Activated naive CD4-positive, alpha-beta T cell treated with anti-CD3 and anti-CD28 coated beads, Interleukin-2, amount 10 ng/mL, durations not matched to agents 7 days and 5 days (primary cell): ENCODE measurements around the gene NFATC2.

Experiments
- CTCF ChIA-PET: fragments of 350-600 bp; sonication (Branson Sonifier 250); formaldehyde crosslinking; loops from one replicate; lab custom pipeline; 2021; ENCODE audit warnings: antibody characterized with exemption; lab: Charles Lee
- DNase-seq: peaks from one replicate; pipeline ENCODE4 v3.0.0-alpha.2; 2020
- H3K27ac Mint-ChIP-seq: one replicate; pipeline ENCODE4 v1.8.0; 2021; ENCODE audit warnings: mild to moderate bottlenecking, moderate library complexity, mixed read lengths
- H3K27me3 Mint-ChIP-seq: one replicate; pipeline ENCODE4 v1.8.0; 2021; ENCODE audit warnings: mild to moderate bottlenecking, mixed read lengths
- H3K36me3 Mint-ChIP-seq: one replicate; pipeline ENCODE4 v1.8.0; 2021; ENCODE audit warnings: mixed read lengths
- H3K4me1 Mint-ChIP-seq: one replicate; pipeline ENCODE4 v1.8.0; 2021; ENCODE audit warnings: mixed read lengths
- H3K4me3 Mint-ChIP-seq: one replicate; pipeline ENCODE4 v1.8.0; 2021; ENCODE audit warnings: mild to moderate bottlenecking, moderate library complexity, mixed read lengths
- H3K9me3 Mint-ChIP-seq: one replicate; pipeline ENCODE4 v1.8.0; 2021; ENCODE audit warnings: mixed read lengths

The NFATC2 gene

DNA sequence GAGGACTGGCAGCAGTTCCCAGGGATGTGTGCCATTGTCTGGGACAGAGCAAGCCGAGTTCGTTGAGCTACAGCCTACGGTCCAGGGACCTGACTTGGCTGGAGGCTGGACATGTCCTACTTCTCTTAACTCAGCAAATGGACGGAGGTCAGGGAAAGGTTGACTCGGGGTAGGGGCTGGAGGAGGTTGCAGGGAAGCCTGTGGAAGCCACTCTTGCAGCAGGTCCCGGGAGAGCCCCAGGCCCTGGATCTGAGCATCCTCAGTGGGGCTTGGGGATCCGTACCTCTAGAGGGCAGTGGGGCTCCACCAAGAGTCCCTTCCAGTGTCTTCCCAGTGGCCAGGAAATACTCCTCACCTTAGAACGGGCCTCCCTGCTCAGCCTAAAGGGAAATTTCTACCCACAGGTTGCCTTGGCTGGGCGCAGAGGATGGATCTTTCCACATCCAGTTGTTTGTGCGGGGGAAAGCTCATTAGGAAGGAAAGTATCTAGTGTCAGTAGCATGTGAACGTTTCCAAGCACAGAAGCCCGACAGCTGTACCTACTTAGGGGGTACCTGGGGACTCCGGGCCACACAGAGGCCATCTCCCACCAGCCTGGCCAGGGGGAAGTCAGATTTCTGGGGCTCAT is 170.2 kb downstream of the NFATC2 start:
- H3K4me1 Mint-ChIP-seq, result peaks cover 8% of the 10 kb centered on the region
- no peaks in the 10 kb centered on the region for H3K36me3 Mint-ChIP-seq
- H3K27me3 Mint-ChIP-seq, result peaks cover 9% of the 10 kb centered on the region
- H3K27ac Mint-ChIP-seq, result no peak overlapping the region
- DNase-seq, result peak; percentile 70
- no peak overlapping the region for H3K4me3 Mint-ChIP-seq
- no peaks in the 10 kb centered on the region for H3K9me3 Mint-ChIP-seq
- CTCF ChIA-PET, result interaction anchor here (0.6 to 4.8 kb wide), 14 partner anchors 11 to 659 kb away, joined by 3 to 28 read pairs (median 4); no protein-coding TSS in a partner anchor

DNA sequence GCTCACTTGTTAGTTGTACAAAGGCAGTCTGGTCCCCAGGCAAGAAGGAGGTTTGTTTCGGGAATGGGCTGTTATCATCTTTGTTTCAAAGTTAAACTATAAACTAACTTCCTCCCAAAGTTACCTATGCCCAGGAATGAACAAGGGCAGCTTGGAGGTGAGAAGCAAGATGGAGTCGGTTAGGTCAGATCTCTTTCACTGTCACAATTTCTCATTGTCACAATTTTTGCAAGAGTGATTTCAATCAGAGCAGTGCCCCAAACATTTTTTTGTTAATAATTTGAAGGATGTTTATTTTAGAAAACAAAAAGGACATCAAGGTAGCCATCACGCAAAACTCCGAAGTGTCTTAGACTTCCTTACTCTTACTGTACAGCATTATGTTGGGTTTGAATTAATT is 170.8 kb downstream of the NFATC2 start:
- Mint-ChIP-seq H3K27ac (no peak overlapping the region), H3K9me3 (no peaks in the 10 kb centered on the region), H3K4me1 (peaks cover 8% of the 10 kb centered on the region), H3K36me3 (no peaks in the 10 kb centered on the region), H3K4me3 (no peak overlapping the region), H3K27me3 (peaks cover 15% of the 10 kb centered on the region)
- CTCF ChIA-PET, result interaction anchor here (0.7 to 4.8 kb wide), 9 partner anchors 8 to 266 kb away, joined by 3 to 28 read pairs (median 6); no protein-coding TSS in a partner anchor
- DNase-seq, result no peak

DNA sequence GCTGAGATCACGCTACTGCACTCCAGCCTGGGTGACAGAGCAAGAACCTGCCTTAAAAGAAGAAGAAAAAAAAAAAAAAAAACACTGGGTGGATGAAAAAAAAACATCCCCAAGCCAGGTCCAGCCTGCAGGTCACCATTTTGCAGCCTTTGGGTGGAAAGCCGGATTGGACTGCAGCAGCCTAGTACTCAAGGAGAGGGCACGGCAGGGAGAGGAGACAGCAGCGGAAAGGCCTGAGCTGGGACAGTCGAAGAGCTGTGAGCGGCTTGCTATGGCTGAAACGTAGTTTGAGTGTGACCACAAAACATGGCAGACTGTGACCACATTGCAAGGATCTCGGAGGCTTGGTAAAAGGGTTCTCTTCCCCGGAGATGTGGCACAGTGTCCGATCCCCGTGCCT is 173.0 kb downstream of the NFATC2 start:
- Mint-ChIP-seq H3K27me3 (peaks cover 22% of the 10 kb centered on the region), H3K9me3 (no peaks in the 10 kb centered on the region), H3K27ac (no peak overlapping the region)

DNA sequence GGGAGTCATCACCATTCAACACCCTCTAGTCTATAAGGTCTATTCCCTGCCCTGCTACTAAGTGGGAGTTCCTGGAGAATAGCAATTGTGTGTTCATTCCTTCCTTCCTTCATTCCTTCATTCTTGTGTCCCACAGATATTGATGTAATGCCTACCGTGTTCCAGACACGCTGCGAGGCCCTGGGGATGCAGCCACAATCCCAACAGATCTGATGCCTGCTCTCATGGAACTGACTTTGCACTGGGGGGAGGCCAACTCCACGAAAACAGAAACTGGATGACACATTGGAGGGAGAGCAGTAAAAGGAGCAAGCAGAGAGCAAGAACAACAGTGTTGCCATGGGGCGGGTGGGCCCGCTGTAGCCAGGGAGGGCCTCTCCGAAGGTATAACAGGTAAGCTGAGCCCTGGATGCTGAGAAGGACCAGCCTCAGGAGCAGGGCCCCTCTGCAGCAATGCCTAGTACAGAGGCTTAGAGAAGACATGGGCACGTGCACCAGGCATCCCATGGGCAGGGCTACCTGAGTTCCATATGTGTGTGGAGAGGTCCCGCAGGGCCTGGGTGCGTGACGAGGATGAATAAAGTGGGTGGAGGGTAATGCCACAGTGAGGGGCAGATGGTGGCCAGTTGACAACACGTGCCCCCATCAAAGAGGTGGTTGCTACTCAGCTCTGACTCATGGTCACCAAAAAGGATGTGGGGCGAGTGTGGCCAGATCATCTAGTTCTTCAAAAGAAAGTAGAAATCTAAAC is 173.9 kb downstream of the NFATC2 start:
- CTCF ChIA-PET, result interaction anchor here (0.6 kb wide), 1 partner anchor 293 kb away, joined by 3 read pairs; no protein-coding TSS in a partner anchor

More for the DNA sequence above, 173.0 kb downstream of the NFATC2 start:
- DNase-seq, result no peak
- Mint-ChIP-seq H3K36me3 (no peaks in the 10 kb centered on the region), H3K4me3 (no peak overlapping the region), H3K4me1 (no peaks in the 10 kb centered on the region)
- CTCF ChIA-PET, result interaction anchor here (4.8 kb wide), 1 partner anchor 255 kb away, joined by 21 read pairs; no protein-coding TSS in a partner anchor

DNA sequence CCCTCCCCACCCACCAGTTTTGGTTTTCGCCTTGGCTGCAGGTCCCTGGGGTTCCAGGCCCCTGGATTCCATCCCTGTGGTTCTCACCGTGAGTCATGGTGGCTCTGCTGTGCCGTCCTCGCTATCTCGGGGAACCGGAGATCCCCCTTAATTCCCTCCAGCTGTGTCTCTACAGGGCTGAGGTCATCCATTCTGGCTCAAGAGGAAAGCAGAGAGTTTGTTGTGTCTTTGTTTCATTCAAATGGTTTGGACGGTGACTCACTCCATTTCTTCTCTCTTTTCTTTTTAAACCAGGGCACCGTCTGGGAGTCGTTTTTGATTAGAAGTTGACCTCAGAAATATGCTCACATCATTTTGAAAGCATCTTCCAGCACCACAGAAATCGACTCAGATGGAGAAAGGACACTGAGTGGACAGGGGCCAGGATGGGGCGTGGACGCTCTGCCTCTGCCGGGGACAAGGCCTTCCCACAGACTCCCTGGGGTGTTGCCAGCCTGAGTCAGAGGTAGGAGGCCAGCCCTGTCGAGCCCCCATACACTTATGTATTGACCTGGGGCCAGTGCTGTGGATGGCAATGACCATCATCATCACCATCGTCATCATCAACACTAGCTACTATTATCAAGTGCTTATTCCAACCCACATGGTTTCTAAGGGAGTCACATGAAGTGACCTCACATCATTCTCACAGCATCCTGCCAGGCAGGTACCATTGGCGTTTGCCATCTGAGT is 176.2 kb downstream of the NFATC2 start:
- peaks cover 23% of the 10 kb centered on the region for H3K27me3 Mint-ChIP-seq
- no peaks in the 10 kb centered on the region for H3K4me1 Mint-ChIP-seq
- no peaks in the 10 kb centered on the region for H3K36me3 Mint-ChIP-seq
- peak overlapping the region; percentile 47 for H3K27ac Mint-ChIP-seq
- no peak overlapping the region for H3K4me3 Mint-ChIP-seq
- no peak for DNase-seq
- peaks cover 1% of the 10 kb centered on the region for H3K9me3 Mint-ChIP-seq
- CTCF ChIA-PET, result interaction anchor here (1.1 to 1.3 kb wide), 2 partner anchors 229 to 258 kb away, joined by 4 to 5 read pairs; no protein-coding TSS in a partner anchor

More for the DNA sequence above, 173.9 kb downstream of the NFATC2 start:
- H3K9me3 Mint-ChIP-seq, result peaks cover 1% of the 10 kb centered on the region
- no peak overlapping the region for H3K27ac Mint-ChIP-seq
- H3K4me3 Mint-ChIP-seq, result no peak overlapping the region
- H3K27me3 Mint-ChIP-seq, result peaks cover 22% of the 10 kb centered on the region
- no peak for DNase-seq
- no peaks in the 10 kb centered on the region for H3K36me3 Mint-ChIP-seq
- H3K4me1 Mint-ChIP-seq, result no peaks in the 10 kb centered on the region

DNA sequence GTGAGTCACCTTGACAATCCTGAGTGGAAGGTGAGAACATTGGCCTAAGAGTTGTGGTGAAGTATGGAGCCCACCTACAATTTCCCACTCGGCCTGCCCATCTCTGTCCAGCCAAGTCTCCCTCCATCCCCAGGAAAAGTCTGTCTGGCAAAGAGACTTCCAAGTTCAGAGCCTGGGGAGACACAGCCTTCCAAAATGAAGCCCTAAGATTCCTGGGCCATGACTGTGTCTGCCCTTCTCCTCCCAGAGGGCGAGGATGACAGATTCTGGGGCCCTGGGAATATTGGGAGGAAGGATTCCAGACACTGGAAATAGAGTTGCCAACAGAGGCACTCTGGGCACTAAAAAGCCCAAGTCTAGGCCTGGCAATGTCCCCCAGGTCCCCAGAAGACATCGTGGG is 176.8 kb downstream of the NFATC2 start:
- Mint-ChIP-seq H3K9me3 (peaks cover 1% of the 10 kb centered on the region), H3K27ac (no peak overlapping the region), H3K4me1 (no peaks in the 10 kb centered on the region), H3K27me3 (peaks cover 27% of the 10 kb centered on the region), H3K4me3 (no peak overlapping the region), H3K36me3 (no peaks in the 10 kb centered on the region)
- DNase-seq, result no peak
- CTCF ChIA-PET, result no interaction called here

DNA sequence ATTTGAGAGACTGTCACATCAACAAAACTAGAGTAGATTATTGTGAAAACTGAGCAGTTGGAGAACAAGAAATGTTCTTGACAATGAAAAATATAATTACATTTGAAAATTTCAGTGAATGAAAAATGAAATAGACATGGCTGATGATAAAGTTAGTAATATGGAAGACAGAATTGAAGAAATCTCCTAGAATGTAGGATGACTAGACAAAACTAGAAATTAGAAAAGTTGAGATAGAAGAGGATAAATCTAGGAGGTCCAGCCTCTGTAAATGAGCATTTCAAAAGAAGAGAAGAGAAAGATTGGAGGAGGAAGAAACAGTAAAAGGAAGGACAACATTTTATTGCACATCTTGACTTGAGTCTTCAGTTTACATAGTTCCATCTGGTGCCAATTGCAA is 178.7 kb downstream of the NFATC2 start:
- no peak overlapping the region for H3K27ac Mint-ChIP-seq
- no peaks in the 10 kb centered on the region for H3K4me1 Mint-ChIP-seq
- peaks cover 26% of the 10 kb centered on the region for H3K27me3 Mint-ChIP-seq
- no peak overlapping the region for H3K4me3 Mint-ChIP-seq
- H3K36me3 Mint-ChIP-seq, result no peaks in the 10 kb centered on the region
- DNase-seq, result no peak
- H3K9me3 Mint-ChIP-seq, result peaks cover 1% of the 10 kb centered on the region
- CTCF ChIA-PET, result no interaction called here

DNA sequence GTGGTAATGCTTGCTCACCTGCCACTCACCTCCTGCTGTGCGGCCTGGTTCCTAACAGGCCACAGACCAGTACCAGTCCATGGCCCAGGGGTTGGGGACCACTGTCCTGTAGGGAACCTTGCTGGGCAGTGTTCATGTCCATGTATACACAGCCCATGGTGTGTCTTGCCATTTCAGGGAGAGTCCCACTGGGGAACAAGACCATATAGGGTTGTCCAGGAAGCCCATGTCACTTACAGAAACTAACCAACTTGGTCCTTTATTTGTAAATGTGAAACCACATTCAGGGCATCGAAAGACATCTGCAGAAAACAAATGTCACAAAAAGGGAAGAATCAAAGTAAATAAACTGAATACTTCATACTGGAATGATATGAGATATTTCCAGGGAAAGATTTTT is 179.1 kb downstream of the NFATC2 start:
- H3K27me3 Mint-ChIP-seq, result peaks cover 26% of the 10 kb centered on the region
- no peak overlapping the region for H3K4me3 Mint-ChIP-seq
- H3K36me3 Mint-ChIP-seq, result no peaks in the 10 kb centered on the region
- no peak overlapping the region for H3K27ac Mint-ChIP-seq
- H3K9me3 Mint-ChIP-seq, result peaks cover 1% of the 10 kb centered on the region
- CTCF ChIA-PET, result no interaction called here
- no peak for DNase-seq
- no peaks in the 10 kb centered on the region for H3K4me1 Mint-ChIP-seq

DNA sequence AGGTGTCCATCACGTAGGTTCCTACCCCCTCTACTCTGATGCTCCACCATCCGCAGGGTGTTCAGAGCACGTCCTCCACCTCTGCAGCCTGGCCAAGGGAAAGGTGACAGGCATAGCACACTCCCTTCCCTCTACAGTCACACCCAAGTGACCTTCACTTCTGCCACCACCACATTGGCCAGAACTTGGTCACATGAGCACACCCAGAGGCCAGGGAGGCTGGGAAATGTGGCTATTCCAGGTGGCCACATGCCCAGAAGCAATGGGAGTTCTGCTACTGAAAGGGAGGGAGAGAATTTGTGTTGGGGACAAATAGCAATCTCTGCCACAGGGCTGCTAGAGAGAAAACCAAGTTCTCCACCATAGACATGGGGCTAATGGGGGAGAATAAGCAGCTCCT is 180.3 kb downstream of the NFATC2 start:
- Mint-ChIP-seq H3K4me1 (no peaks in the 10 kb centered on the region), H3K4me3 (no peak overlapping the region), H3K36me3 (no peaks in the 10 kb centered on the region), H3K27ac (no peak overlapping the region), H3K27me3 (peaks cover 25% of the 10 kb centered on the region), H3K9me3 (peaks cover 1% of the 10 kb centered on the region)
- CTCF ChIA-PET, result interaction anchor here (0.7 kb wide), 1 partner anchor 343 kb away, joined by 3 read pairs; no protein-coding TSS in a partner anchor
- no peak for DNase-seq

DNA sequence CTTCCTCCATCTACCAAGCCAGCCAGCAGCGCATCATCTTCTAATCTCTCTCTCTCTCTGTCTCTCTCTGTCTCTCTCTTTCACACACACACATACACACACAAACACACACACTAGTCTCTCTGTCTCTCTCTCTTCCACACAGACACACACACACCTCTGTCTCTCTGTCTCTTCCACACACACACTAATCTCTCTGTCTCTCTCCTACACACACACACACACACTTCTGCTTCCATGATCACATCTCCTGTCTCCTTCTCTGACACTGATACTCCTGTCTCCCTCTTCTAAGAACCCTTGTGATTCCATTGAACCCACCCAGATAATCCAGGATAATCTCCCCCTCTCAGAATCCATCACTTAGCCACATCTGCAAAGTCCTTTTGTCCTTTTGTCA is 181.3 kb downstream of the NFATC2 start:
- H3K4me3 Mint-ChIP-seq, result no peak overlapping the region
- DNase-seq, result no peak
- H3K36me3 Mint-ChIP-seq, result no peaks in the 10 kb centered on the region
- no peak overlapping the region for H3K27ac Mint-ChIP-seq
- no peaks in the 10 kb centered on the region for H3K4me1 Mint-ChIP-seq
- H3K9me3 Mint-ChIP-seq, result peaks cover 1% of the 10 kb centered on the region
- CTCF ChIA-PET, result interaction anchor here (1.7 kb wide), 1 partner anchor 11 kb away, joined by 6 read pairs; no protein-coding TSS in a partner anchor
- H3K27me3 Mint-ChIP-seq, result peaks cover 16% of the 10 kb centered on the region

DNA sequence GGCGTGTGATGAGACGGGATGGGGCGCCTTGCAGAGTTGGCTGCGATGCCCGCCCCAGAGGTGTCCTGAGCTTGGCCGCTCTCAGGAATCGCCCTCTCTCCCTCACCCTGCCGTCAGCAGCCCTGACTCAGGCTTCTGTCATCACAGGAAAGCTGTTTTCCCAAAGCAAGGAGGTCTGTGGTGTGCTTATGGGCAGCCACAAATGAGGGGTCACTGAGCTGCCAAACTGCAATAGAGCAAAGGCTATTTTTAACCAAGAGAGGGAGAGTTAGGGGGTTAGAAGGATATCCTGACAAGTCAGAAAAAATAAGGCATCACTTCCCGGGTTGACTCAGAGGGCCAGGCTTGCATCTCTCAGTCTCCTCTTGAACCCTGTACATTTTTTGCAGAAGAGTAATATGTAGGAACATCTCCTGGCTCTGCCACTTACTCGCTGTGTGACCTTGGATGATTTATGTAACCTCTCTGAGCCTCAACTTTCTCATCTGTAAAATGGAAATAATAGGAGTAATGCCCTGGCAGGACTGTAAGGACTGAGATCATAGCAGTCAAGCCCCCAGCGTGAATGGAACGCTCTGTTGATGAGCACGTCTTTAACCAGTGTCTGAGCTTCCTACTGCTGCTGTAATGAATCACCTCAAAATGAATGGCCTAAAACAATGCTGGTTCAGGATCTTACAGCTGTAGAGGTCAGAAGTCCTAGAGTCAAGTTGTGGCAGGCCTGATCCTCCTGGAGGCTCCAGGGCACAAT is 181.9 kb downstream of the NFATC2 start:
- H3K36me3 Mint-ChIP-seq, result no peaks in the 10 kb centered on the region
- no peaks in the 10 kb centered on the region for H3K4me1 Mint-ChIP-seq
- no peak for DNase-seq
- no peak overlapping the region for H3K27ac Mint-ChIP-seq
- CTCF ChIA-PET, result interaction anchor here (1.7 kb wide), 1 partner anchor 11 kb away, joined by 6 read pairs; no protein-coding TSS in a partner anchor
- H3K4me3 Mint-ChIP-seq, result no peak overlapping the region
- peaks cover 1% of the 10 kb centered on the region for H3K9me3 Mint-ChIP-seq
- H3K27me3 Mint-ChIP-seq, result peaks cover 13% of the 10 kb centered on the region

DNA sequence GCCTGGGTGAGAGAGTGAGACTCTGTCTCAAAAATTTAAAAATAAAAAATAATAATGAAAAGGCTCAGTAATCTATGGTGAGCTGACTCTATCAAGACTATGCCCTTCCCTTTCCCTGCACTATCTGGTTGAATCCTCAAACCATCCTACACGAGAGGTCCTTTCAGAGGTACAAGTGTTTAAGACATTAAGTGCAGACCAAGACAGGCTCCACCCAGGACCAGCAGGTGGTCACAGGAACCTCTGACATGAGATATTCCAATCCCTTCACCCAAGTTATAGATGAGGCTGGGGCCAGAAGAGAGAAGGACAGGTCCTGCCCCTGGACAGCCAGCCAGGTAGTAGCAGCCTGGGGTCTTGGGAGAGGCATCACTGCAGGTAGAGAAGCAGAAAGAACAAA is 182.6 kb downstream of the NFATC2 start:
- CTCF ChIA-PET, result no interaction called here
- peaks cover 13% of the 10 kb centered on the region for H3K27me3 Mint-ChIP-seq

DNA sequence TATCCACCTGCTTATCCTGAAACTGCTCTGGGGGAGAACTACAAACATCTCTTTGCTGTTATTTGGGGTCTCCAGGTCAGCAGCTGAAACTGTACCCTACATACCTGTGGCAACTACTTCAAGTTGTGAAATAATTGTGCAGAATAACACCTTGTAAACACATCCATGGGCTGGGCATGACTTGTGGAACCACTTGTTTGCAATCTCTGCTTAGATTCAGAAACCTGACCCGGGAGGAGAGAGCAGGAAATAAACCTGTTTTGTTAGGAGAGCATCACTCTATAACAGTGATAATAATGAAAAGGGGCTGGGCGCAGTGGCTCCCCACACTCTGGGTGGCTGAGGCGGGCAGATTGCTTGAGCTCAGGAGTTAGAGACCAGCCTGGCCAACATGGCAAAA is 183.1 kb downstream of the NFATC2 start:
- Mint-ChIP-seq H3K27me3 (peaks cover 13% of the 10 kb centered on the region), H3K4me1 (peaks cover 5% of the 10 kb centered on the region), H3K9me3 (peaks cover 1% of the 10 kb centered on the region), H3K4me3 (no peak overlapping the region), H3K27ac (no peak overlapping the region), H3K36me3 (no peaks in the 10 kb centered on the region)
- CTCF ChIA-PET, result interaction anchor here (1.3 kb wide), 1 partner anchor 42 kb away, joined by 4 read pairs; no protein-coding TSS in a partner anchor
- DNase-seq, result no peak

More for the DNA sequence above, 182.6 kb downstream of the NFATC2 start:
- Mint-ChIP-seq H3K4me3 (no peak overlapping the region), H3K4me1 (peaks cover 2% of the 10 kb centered on the region), H3K9me3 (peaks cover 1% of the 10 kb centered on the region), H3K36me3 (no peaks in the 10 kb centered on the region), H3K27ac (no peak overlapping the region)
- DNase-seq, result no peak
